Measurements from ENCODE around the gene PAX8.
"Not testable (repeated sequence)": the region's sequence is repeated elsewhere in the genome, so short reads cannot be mapped to it uniquely, and the experiment has no call there.

DNA sequence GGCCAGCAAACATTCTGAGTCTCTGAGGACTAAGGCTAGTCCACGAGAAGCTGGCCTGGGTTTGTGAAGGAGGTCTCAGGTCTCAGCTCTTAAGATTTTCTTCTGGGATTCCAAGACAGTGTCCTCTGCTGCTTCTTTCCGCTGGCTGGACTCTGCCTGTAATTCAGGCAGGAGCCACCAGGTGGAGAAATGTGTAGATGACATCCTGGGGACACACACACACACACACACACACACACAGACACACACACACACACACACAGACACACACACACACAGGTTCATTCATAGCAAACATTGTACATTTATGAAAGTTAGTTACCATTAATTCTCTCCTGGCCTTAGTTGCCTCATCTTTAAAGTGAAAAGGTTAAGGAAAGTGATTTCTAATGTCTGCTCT is 18.9 kb upstream of the PAX8 start:
- TF ChIP-seq, protein P1, sequence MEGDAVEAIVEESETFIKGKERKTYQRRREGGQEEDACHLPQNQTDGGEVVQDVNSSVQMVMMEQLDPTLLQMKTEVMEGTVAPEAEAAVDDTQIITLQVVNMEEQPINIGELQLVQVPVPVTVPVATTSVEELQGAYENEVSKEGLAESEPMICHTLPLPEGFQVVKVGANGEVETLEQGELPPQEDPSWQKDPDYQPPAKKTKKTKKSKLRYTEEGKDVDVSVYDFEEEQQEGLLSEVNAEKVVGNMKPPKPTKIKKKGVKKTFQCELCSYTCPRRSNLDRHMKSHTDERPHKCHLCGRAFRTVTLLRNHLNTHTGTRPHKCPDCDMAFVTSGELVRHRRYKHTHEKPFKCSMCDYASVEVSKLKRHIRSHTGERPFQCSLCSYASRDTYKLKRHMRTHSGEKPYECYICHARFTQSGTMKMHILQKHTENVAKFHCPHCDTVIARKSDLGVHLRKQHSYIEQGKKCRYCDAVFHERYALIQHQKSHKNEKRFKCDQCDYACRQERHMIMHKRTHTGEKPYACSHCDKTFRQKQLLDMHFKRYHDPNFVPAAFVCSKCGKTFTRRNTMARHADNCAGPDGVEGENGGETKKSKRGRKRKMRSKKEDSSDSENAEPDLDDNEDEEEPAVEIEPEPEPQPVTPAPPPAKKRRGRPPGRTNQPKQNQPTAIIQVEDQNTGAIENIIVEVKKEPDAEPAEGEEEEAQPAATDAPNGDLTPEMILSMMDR (IDR thresholded peaks at IDR 0.05), result not testable (repeated sequence)
- not testable (repeated sequence) for TF ChIP-seq EZH2 (IDR thresholded peaks at IDR 0.05; ENCODE audit: borderline replicate concordance, insufficient read depth, low read depth, low read length, poor library complexity, severe bottlenecking)
